RWPE2 (cell line): Measurements from ENCODE around the gene PLSCR4.

Experiments
- ATAC-seq: fragments of 200-7000 bp; cut with Tn5 transposase; 3 replicates; pipeline ENCODE4 v1.9.1; 2021; ENCODE audit warnings: low read depth
- DNase-seq: peaks from one replicate; pipeline ENCODE4 v3.0.0-alpha.2; 2020; ENCODE audit warnings: low spot score
- H3K27ac ChIP-seq: fragments of 450-650 bp; 2 replicates; pipeline ENCODE4 v1.5.1; 2017; ENCODE audit warnings: mild to moderate bottlenecking; ENCODE audit not compliant: poor library complexity, severe bottlenecking
- H3K27me3 ChIP-seq: fragments of 250-450 bp; sonication (Bioruptor Pico); 2 replicates; pipeline ENCODE4 v1.5.1; 2021; ENCODE audit warnings: mild to moderate bottlenecking, moderate library complexity; ENCODE audit not compliant: insufficient read depth, poor library complexity, severe bottlenecking
- H3K36me3 ChIP-seq: fragments of 250-450 bp; sonication (Bioruptor Pico); 2 replicates; pipeline ENCODE4 v1.5.1; 2020; ENCODE audit warnings: low read depth, mild to moderate bottlenecking, moderate library complexity
- H3K4me1 ChIP-seq: fragments of 250-450 bp; sonication (Bioruptor Pico); 2 replicates; pipeline ENCODE4 v1.5.1; 2021; ENCODE audit warnings: mild to moderate bottlenecking, moderate library complexity; ENCODE audit not compliant: insufficient read depth, poor library complexity, severe bottlenecking
- H3K4me3 ChIP-seq: fragments of 250-450 bp; sonication (Bioruptor Pico); 2 replicates; pipeline ENCODE4 v1.5.1; 2021; ENCODE audit warnings: mild to moderate bottlenecking, moderate library complexity; ENCODE audit not compliant: severe bottlenecking
- H3K9me3 ChIP-seq: fragments of 250-450 bp; sonication (Bioruptor Pico); 2 replicates; pipeline ENCODE4 v1.5.1; 2021; ENCODE audit warnings: mild to moderate bottlenecking, moderate library complexity; ENCODE audit not compliant: severe bottlenecking
- CTCF ChIP-seq: fragments of 450-650 bp; IDR thresholded peaks from one replicate; pipeline ENCODE4 v1.5.1; 2017; ENCODE audit warnings: mild to moderate bottlenecking, moderate library complexity; ENCODE audit not compliant: poor library complexity, severe bottlenecking

The PLSCR4 gene

GRCh38 chr3:146271180-146271579 is 20.3 kb upstream of the PLSCR4 start:
- TF ChIP-seq CTCF, result no peak
- DNase-seq, result no peak
- no peaks in the 10 kb centered on the region for H3K27me3 ChIP-seq

GRCh38 chr3:146269271-146269670 is 18.4 kb upstream of the PLSCR4 start:
- Histone ChIP-seq H3K4me1 (no peaks in the 10 kb centered on the region), H3K27me3 (no peaks in the 10 kb centered on the region), H3K9me3 (peaks cover 4% of the 10 kb centered on the region), H3K27ac (no peak overlapping the region), H3K36me3 (no peaks in the 10 kb centered on the region), H3K4me3 (no peak overlapping the region)
- no peak for ATAC-seq
- TF ChIP-seq CTCF, result no peak
- no peak for DNase-seq

More at GRCh38 chr3:146271180-146271579, 20.3 kb upstream of the PLSCR4 start:
- no peaks in the 10 kb centered on the region for H3K36me3 ChIP-seq
- H3K9me3 ChIP-seq, result peaks cover 4% of the 10 kb centered on the region
- no peak for ATAC-seq
- H3K4me1 ChIP-seq, result no peaks in the 10 kb centered on the region
- no peak overlapping the region for H3K4me3 ChIP-seq
- no peak overlapping the region for H3K27ac ChIP-seq

DNA sequence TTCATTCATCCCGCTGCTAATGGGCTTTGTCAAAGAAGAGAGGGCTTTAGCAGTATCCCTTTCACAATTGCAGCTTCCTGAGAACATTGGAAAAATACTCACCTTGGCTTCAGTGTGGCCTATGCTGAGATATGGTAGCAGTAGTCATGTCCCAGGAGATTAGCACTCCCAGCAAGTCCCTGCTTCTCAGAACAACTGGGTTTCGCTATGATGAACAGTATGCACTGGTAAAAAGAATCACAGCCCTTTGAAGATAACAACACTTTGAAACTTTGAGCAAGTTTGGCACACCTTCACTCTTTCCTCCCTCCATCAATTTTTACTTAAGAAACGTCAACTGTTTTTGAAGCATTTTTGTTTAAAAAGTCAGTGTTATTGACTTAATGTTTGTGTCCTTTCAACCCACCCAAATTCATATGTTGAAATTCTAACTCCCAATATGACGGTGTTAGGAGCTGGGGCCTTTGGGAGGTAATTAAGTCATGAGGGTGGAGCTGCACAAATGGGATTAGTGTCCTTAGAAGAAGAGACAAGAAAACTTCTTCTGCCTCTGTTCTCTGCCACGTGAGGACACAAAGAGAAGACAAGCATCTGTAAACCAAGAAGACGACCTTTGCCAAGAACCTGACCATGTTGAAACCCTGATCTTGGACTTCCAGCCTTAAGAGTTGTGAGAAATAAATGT is 17.8 kb upstream of the PLSCR4 start:
- no peak for ATAC-seq
- no peak for TF ChIP-seq CTCF
- H3K4me1 ChIP-seq, result no peaks in the 10 kb centered on the region
- H3K9me3 ChIP-seq, result peaks cover 4% of the 10 kb centered on the region
- H3K27me3 ChIP-seq, result no peaks in the 10 kb centered on the region
- no peak for DNase-seq
- no peak overlapping the region for H3K27ac ChIP-seq
- H3K36me3 ChIP-seq, result no peaks in the 10 kb centered on the region
- no peak overlapping the region for H3K4me3 ChIP-seq

- Histone ChIP-seq H3K27me3 (no peaks in the 10 kb centered on the region), H3K4me3 (no peak overlapping the region), H3K27ac (no peak overlapping the region), H3K36me3 (no peaks in the 10 kb centered on the region), H3K4me1 (no peaks in the 10 kb centered on the region), H3K9me3 (peaks cover 4% of the 10 kb centered on the region)
- TF ChIP-seq CTCF, result no peak
- DNase-seq, result no peak
- ATAC-seq, result no peak
These were observed 14.8 kb upstream of the PLSCR4 start for GRCh38 chr3:146265720-146266119.

DNA sequence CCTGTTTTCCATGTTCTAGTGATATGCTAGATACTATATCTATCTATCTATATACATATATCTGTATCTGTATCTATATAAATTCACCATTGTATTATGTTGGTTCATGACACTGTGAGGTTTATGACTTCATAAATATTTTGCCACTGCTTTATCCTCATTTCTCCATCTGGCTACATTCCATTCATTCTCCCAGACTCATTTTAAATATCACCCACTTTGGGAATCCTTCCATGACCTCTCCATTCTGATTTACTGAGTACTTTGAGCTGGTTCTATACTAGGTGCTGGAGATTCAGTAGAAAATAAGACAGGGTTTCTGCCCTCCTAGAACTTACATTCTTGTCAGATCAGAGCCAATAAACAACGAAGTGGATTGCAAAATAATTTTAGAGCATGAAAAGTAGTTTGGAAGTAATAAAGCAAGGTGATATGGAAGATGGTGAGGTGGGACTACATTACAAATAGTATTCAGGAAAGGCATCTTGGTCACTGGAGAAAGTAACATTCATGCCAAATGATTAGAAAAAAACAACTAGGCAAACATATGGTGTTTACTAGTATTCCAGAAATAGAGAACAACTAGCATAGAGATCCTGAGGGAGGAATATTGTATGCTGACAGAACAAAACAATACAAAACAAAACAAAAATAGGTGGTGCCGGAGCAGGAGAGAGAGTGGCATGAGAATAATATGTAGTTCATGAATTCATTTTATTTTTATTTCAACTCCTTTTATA is 11.6 kb upstream of the PLSCR4 start:
- no peak for ATAC-seq
- H3K9me3 ChIP-seq, result no peaks in the 10 kb centered on the region
- H3K36me3 ChIP-seq, result no peaks in the 10 kb centered on the region

More for the DNA sequence above, 11.6 kb upstream of the PLSCR4 start:
- DNase-seq, result no peak
- no peak overlapping the region for H3K4me3 ChIP-seq
- H3K4me1 ChIP-seq, result no peaks in the 10 kb centered on the region
- no peak for TF ChIP-seq CTCF
- no peak overlapping the region for H3K27ac ChIP-seq
- H3K27me3 ChIP-seq, result no peaks in the 10 kb centered on the region
